ENCODE measurements around the gene NFYA. TPM values are rescaled to one million over a fixed set of nuclear protein-coding genes. Genes with fewer than 3 reads are reported as not detected.

NFYA gene
- total and polyA plus RNA-seq, 2 of the 4 experiments (the other 2 are of a cell fraction), result 10.9 to 28.5 TPM

- TF ChIP-seq POLR2A (IDR thresholded peaks at IDR 0.05; ENCODE audit: low read depth, low read length), result no peak
- TF ChIP-seq CTCF (conservative IDR thresholded peaks at IDR 0.05; ENCODE audit: low read depth, low read length), result no peak
- no peak for TF ChIP-seq RAD21 (IDR thresholded peaks at IDR 0.05; ENCODE audit: low read length)
- no peak for TF ChIP-seq CEBPB (IDR thresholded peaks at IDR 0.05; ENCODE audit: low read depth, low read length)
- TF ChIP-seq USF2 (IDR thresholded peaks at IDR 0.05; ENCODE audit: low read depth, low read length), result no peak
- no peak for TF ChIP-seq BHLHE40 (IDR thresholded peaks at IDR 0.05; ENCODE audit: low read depth, low read length)
- no peak for TF ChIP-seq MAFK (IDR thresholded peaks at IDR 0.05; ENCODE audit: low read depth, low read length)
- no peak for TF ChIP-seq RFX5 (IDR thresholded peaks at IDR 0.05; ENCODE audit: low read depth, low read length)
- no peak for TF ChIP-seq MAZ (IDR thresholded peaks at IDR 0.05; ENCODE audit: borderline replicate concordance, low read depth, low read length)
- no peak for TF ChIP-seq NFE2L2 (IDR thresholded peaks at IDR 0.05; ENCODE audit: low read depth, low read length)
- TF ChIP-seq FOS (IDR thresholded peaks at IDR 0.05; ENCODE audit: low read depth, low read length), result no peak
- no peak for TF ChIP-seq ELK1 (IDR thresholded peaks at IDR 0.05; ENCODE audit: borderline replicate concordance, low read depth, low read length)
- no peak for TF ChIP-seq SMC3 (IDR thresholded peaks at IDR 0.05; ENCODE audit: low read depth, low read length)
- TF ChIP-seq CHD1 (IDR thresholded peaks at IDR 0.05; ENCODE audit: low read depth, low read length), result no peak
Observed at GRCh38 chr6:41047745-41048732, 24.7 kb upstream of the NFYA start.

More at GRCh38 chr6:41047745-41048732, 24.7 kb upstream of the NFYA start:
- H4K20me1 ChIP-seq (ENCODE audit: insufficient read depth, low read length), result no peaks in the 10 kb centered on the region
- no peak overlapping the region for H3K23ac ChIP-seq (ENCODE audit: low read depth, low read length)
- no peak overlapping the region for H2BK20ac ChIP-seq (ENCODE audit: low read depth, low read length)
- intact Hi-C loops (cut with micrococcal nuclease) (no loop called here), in situ Hi-C loops (cut with MboI; ENCODE audit: low sequenced_read_pairs) (loop anchor here (25.0 kb wide), 2 partner anchors 1061 to 1686 kb away; no protein-coding TSS in a partner anchor), dilution Hi-C loops (cut with HindIII; ENCODE audit: low sequenced_read_pairs, unreplicated experiment) (no loop called here)
- H2BK120ac ChIP-seq (ENCODE audit: low read depth, low read length), result no peak overlapping the region
- no peak overlapping the region for H2AK9ac ChIP-seq (replicated peaks; ENCODE audit: low read depth, low read length, poor library complexity)
- no peak overlapping the region for H3K4me3 ChIP-seq (ENCODE audit: insufficient read depth, low read depth, low read length)
- H3K79me1 ChIP-seq (ENCODE audit: low read depth in 1 of 2, low read length in 2 of 2), result no peaks in the 10 kb centered on the region
- H3K18ac ChIP-seq (ENCODE audit: low read depth, low read length), result no peak overlapping the region
- no peak overlapping the region for H3K56ac ChIP-seq (ENCODE audit: extremely low read depth, insufficient read depth, low read length)
- no peaks in the 10 kb centered on the region for H3K36me3 ChIP-seq (ENCODE audit: control insufficient read depth, insufficient read depth, low read length)
- no peak overlapping the region for H3K14ac ChIP-seq (replicated peaks; ENCODE audit: low read depth, low read length)
- 0 out of 2 replicates have a peak, but pooled peaks cover 4% of the 10 kb centered on the region for H3K9me1 ChIP-seq (ENCODE audit: insufficient read depth, low read length)
- no peak overlapping the region for H3K27ac ChIP-seq (ENCODE audit: insufficient read depth, low read length)
- H2BK5ac ChIP-seq (ENCODE audit: low read depth, low read length, poor library complexity, severe bottlenecking), result no peak overlapping the region
- no peak overlapping the region for H4K5ac ChIP-seq (ENCODE audit: low read depth, low read length)
- POLR2A ChIA-PET (ENCODE audit: unreplicated experiment), result no interaction called here
- no peaks in the 10 kb centered on the region for H3K4me1 ChIP-seq (ENCODE audit: control insufficient read depth, insufficient read depth, low read length)
- H2AFZ ChIP-seq (replicated peaks; ENCODE audit: low read length, poor library complexity), result no peak overlapping the region
- DNase-seq (no peak), ATAC-seq (ENCODE audit: low read depth) (no peak)
- no peak overlapping the region for H4K91ac ChIP-seq (ENCODE audit: insufficient read depth, low read depth, low read length)
- CTCF ChIA-PET, result interaction anchor here (0.7 kb wide), 1 partner anchor 1336 kb away, joined by 3 read pairs; no protein-coding TSS in a partner anchor
- no peak overlapping the region for H3K4me2 ChIP-seq (ENCODE audit: low read depth, low read length)
- H2BK15ac ChIP-seq (ENCODE audit: low read depth, low read length), result no peak overlapping the region
- H3K9ac ChIP-seq (ENCODE audit: low read depth, low read length), result no peak overlapping the region
- no peak overlapping the region for H2AK5ac ChIP-seq (ENCODE audit: low read depth, low read length)
- no peak overlapping the region for H4K8ac ChIP-seq (ENCODE audit: low read depth in 2 of 2, low read length in 2 of 2)
- peaks cover 15% of the 10 kb centered on the region for H3K27me3 ChIP-seq (ENCODE audit: control insufficient read depth, insufficient read depth, low read length)
- H3K9me3 ChIP-seq (ENCODE audit: control insufficient read depth, insufficient read depth, low read length), result no peaks in the 10 kb centered on the region
- BruUV-seq (replicated peaks), result no TSS peak
- H3K4ac ChIP-seq (ENCODE audit: low read depth, low read length), result no peak overlapping the region
- WGBS, 2 experiments (ENCODE audit: extremely low coverage in 2 of 2, insufficient read length in 1 of 2), result 20% methylated on average over 1 of the region's 9 CpGs; no CpG with 5 or more reads in 1 of the 2 experiments

Data from IMR-90 (cell line).